PC-3 (cell line): Measurements from ENCODE around the gene ADAT3.

Experiments used
- EZH2 ChIP-seq: fragments of 300-600 bp; sonication (generic); IDR thresholded peaks from one replicate; pipeline ENCODE4 v1.6.1; 2017; ENCODE audit warnings: antibody characterized with exemption, mild to moderate bottlenecking, low read length; ENCODE audit not compliant: unreplicated experiment
- EZH2phosphoT487 ChIP-seq: fragments of 300-600 bp; sonication (generic); IDR thresholded peaks from 2 replicates; pipeline ENCODE4 v1.6.1; 2018; ENCODE audit warnings: mild to moderate bottlenecking, antibody characterized with exemption, low read length, borderline replicate concordance
- TF ChIP-seq, protein P1 (sequence below): fragments of 300-600 bp; sonication (generic); conservative IDR thresholded peaks from 2 replicates; pipeline ENCODE4 v1.5.1; 2017; ENCODE audit warnings: antibody characterized with exemption, low read depth, mild to moderate bottlenecking, low read length

- no peak for TF ChIP-seq EZH2
- TF ChIP-seq, protein P1, sequence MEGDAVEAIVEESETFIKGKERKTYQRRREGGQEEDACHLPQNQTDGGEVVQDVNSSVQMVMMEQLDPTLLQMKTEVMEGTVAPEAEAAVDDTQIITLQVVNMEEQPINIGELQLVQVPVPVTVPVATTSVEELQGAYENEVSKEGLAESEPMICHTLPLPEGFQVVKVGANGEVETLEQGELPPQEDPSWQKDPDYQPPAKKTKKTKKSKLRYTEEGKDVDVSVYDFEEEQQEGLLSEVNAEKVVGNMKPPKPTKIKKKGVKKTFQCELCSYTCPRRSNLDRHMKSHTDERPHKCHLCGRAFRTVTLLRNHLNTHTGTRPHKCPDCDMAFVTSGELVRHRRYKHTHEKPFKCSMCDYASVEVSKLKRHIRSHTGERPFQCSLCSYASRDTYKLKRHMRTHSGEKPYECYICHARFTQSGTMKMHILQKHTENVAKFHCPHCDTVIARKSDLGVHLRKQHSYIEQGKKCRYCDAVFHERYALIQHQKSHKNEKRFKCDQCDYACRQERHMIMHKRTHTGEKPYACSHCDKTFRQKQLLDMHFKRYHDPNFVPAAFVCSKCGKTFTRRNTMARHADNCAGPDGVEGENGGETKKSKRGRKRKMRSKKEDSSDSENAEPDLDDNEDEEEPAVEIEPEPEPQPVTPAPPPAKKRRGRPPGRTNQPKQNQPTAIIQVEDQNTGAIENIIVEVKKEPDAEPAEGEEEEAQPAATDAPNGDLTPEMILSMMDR = no peak
- TF ChIP-seq EZH2phosphoT487 = no peak
Observed at GRCh38 chr19:1889907-1890306, 15.3 kb upstream of the ADAT3 start.
